ENCODE results near the gene RERE.

- TF ChIP-seq CTCF (IDR thresholded peaks at IDR 0.05) (no peak), REST (IDR thresholded peaks at IDR 0.05; ENCODE audit: insufficient read depth in 1 of 2, low read depth in 2 of 2, low read length in 1 of 2) (no peak), SIN3A (IDR thresholded peaks at IDR 0.05; ENCODE audit: borderline replicate concordance, insufficient read depth, low read depth, low read length) (no peak), POLR2AphosphoS5 (IDR thresholded peaks at IDR 0.05; ENCODE audit: low read depth, low read length) (no peak)
These were observed 176.0 kb downstream of the RERE start for GRCh38 chr1:8641377-8641997.

All from Panc1 (cell line).